CMK (cell line): ENCODE measurements around the gene TMBIM6.
"Not testable (repeated sequence)": the region's sequence is repeated elsewhere in the genome, so short reads cannot be mapped to it uniquely, and the experiment has no call there.

Experiments
- DNase-seq: peaks from one replicate; pipeline ENCODE4 v3.0.0-alpha.2; 2010; ENCODE audit warnings: low read depth

The TMBIM6 gene

GRCh38 chr12:49730050-49730449 is 11.3 kb upstream of the TMBIM6 start:
- no peak for DNase-seq

DNA sequence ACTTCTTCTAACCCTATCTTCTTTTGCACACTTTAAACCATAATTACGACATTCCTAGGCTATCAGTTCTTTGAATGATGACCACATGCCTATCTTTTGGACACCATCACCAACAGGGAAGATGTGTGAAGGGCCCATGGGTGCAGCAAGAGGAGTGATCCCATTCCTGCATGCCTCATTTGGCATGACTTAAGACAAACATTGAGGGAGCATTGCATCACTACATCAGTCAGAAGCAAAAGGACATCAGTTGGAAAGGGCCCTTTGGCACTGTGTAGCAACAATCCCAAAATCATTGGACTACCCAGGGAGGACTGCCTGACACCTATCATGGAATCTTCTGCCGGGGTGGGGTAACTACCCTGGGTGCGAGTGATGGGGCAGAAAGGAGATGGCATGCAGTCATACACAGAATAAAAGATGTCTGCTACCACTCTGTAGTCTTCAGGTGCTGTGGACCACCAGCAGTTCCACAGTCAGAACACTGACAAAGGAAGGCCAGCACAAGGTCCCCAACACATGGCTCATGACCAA is 10.7 kb upstream of the TMBIM6 start:
- DNase-seq, result no peak

- DNase-seq, result no peak
Observed at GRCh38 chr12:49733219-49734017, 7.9 kb upstream of the TMBIM6 start.

DNA sequence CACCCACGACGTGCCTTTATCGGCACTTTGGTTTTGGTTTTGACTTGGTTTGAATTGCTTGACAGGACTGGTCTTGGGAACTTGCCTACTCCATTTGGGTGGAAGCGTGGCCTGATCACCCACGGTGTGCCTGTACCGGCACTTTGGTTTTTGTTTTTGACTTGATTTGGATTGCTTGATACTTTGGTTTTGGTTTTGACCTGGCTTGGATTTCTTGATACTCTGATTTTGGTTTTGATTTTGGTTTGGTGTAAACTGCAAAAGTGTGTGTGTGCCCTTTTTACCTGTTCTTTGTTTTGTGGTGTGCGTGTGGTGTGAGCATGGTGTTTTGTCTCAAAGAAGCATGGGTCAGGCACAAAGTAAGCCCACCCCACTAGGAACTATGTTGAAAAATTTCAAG is 6.5 kb upstream of the TMBIM6 start:
- DNase-seq, result not testable (repeated sequence)

- DNase-seq, result not testable (repeated sequence)
Observed at GRCh38 chr12:49738721-49739120, 2.6 kb upstream of the TMBIM6 start.

GRCh38 chr12:49740277-49740676 is 1.1 kb upstream of the TMBIM6 start:
- DNase-seq, result not testable (repeated sequence)

DNA sequence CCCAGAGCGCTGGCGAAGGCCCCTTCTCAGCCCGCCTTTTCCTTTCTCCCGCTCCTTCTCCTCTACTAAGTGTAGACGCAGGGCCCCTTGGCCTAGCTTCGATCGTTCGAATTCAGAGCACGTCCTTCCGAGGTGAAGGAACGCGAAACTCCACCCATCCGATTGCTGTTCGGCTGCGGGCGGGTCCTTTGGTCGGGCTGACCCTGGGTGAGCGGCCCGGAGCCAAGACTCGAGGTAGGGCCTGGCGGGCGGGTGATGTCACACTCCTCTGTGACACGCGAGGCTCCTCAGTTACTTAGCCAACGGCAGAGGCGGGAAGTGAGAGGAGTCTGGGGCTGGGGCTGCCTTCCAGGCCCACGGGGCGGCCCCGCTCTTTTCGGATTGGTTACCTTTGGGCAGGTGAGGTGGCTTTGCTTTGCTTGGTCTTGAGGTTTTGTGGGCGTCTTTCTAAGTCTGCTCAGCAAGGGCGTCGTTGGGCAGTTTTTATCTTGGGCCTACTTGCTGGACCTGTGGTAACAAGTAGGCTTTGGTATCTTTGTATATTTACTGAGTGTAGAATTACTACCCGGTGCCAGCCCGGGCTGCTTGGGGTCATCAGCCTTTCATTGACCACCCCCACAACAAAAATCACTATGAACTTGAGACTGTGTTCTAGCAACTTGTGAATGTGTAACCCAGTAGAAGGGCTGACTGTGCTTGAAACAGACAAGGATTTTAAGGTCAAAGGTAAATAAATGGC is 694 bp downstream of the TMBIM6 start:
- DNase-seq, result peak; percentile 58

DNA sequence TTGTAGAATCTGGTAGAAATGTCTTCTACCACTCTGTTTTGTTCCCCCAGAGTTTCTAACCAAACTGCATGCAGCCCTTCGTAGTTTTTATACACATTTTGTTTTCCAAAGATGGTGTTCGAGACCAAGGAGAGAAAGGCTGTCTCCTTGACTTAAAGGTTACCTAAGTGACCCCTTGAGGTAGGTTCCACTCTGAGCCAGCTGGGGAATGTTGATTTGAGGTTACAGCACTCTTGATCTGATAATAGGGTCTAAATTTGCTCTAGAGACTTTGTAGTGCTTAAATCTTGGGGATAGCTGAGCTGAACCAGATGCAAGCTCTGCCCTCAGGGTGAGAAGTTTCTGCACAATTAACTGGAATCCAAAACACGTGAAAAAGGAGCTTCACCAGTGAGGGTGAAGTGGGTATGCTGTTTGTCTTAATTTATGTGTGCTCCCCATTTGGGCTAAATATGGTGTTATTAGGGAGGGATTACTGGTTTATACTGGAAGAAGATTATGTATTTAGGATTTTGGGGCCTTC is 3.1 kb downstream of the TMBIM6 start:
- DNase-seq, result no peak

GRCh38 chr12:49748306-49748705 is 6.9 kb downstream of the TMBIM6 start:
- DNase-seq, result no peak

DNA sequence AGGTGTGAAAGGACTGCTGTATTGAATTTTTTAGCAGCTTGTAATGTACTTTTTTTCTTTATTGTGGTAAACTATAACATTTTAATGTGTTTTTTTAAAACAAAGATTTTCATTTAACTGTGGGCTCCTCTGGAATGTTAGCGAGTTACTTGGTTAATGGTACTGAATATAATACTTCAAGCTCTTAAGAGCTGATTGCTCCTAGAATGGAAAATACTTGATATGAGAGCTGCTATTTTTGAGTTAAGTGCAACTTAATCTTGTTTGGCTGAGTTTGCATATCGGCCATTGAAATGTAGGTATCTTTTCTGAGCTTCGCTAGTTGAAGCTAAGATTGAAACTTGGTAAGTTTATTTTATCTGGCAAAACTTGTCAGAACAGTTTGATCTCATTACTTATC is 7.4 kb downstream of the TMBIM6 start:
- no peak for DNase-seq

DNA sequence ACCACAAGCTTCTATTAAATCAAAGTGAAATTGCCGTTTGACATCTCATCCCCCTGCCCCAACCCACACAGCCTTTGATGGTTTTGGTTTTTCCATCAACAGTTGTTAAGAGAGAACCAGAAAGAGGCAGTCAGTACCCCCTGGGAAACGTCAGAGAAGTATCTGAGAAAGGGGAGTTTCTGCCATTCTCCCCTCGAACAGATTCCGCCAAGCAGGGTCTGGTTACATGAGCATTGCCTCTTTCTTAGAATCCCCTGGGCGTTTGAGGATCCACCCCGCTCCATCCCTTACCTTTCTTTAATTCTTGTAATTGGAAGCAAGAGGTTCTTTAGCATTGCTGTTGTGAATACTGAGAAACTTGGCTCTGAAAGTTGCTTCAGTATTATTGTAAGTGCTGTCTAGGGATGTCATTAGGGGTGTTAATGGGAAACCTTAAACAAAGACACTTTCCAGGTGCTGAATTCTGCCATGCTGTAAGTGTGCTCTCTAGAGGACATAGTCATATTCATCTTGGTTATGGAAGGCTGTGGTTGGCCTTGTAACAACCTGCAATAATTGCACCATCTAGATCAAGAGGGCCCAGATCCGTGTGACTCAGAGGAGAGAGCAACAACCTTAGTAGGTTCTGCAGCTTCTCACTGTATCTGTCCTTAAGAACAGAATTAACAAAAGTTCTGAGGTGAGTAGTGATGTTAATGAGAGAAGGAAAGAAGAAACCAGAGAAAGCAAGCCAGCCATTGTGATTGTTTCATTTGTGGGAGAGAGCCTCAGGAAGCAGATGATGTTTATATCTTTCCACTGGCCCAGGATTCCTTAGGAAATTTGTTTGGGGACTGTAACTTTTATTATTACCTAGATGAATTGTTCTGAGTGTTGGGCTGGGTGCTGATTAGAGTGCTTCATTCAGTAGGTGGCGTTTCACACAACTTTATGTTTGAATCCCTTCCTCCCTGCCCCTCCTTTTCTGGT is 9.0 kb downstream of the TMBIM6 start:
- no peak for DNase-seq

- DNase-seq, result no peak
Observed at GRCh38 chr12:49750996-49751393, 9.6 kb downstream of the TMBIM6 start.

DNA sequence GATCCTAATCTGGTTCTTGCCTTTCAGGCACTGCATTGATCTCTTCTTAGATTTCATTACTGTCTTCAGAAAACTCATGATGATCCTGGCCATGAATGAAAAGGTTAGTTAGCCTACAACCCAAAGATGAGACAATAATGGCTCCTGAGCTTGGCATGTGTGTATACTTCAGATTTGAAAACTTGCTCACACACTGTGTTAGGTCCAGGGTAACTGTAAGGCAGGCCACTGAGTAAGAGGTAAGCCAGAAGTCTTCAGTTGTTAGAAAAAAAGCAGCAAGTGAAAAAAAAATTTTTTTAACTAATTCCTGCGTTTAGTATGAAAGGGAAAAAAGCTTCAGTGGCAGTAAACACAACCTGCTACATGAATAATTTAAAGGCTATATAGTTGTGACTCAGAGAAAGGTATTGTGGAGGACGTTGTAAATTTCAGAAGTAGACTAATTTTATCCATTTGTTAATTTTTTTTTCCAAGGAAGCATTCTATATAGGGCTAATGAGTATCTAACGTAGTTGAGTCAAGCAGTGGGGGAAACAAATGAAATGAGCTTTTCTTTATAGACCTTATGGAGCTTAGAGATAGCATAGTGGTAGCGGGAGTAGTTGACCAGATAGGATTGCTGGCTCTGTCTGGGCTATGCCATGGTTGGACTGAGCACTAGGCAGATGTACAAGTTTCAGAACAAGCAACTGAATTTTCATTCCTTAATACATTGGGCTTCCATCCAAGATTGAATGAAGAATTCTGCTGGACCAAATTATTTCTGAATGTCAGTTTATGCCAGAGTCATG is 20.5 kb downstream of the TMBIM6 start:
- DNase-seq, result no peak

DNA sequence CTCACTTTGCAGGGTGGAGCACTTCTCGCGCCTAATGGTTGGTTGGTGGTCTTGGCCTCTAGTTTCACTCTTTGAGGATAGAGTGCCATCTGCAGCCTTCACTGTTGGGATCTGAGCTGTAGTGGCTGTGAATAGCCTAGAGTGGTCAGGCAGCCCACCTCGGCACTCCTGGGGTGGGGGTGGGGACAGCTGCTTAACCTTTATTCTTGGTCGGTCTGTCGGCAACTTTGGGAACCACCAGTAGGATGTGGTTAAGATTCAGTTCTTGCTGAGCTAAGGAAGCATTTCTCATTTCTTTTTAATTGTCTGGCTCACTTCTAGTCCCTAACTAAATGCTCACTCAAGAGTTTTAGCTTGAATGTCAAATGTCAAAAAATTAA is 21.1 kb downstream of the TMBIM6 start:
- DNase-seq, result no peak

DNA sequence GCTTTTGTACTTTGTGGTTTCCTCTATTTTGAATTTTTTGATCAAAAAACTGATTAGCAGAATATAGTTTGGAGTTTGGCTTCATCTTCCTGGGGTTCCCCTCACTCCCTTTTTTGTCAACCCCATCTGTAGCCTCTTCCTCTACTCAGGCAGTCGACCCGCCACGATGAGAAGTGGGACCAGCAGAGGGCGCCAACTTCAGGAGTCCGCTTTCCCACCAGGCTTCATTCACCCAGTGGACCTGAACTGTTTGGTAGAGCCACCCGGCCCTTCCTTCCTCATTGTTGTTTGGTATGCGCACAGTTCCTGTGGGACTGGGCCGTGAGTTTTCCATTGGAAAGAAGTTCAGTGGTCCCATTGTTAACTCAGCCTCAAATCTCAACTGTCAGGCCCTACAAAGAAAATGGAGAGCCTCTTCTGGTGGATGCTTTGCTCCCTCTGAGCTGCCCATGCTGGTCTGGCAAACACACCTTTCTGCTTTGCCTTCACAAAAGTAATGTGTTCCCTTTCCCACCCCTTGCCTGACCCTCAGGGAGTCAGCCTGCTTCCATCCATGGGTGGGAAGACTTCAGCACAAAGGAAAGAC is 21.7 kb downstream of the TMBIM6 start:
- peak; percentile 68 for DNase-seq

DNA sequence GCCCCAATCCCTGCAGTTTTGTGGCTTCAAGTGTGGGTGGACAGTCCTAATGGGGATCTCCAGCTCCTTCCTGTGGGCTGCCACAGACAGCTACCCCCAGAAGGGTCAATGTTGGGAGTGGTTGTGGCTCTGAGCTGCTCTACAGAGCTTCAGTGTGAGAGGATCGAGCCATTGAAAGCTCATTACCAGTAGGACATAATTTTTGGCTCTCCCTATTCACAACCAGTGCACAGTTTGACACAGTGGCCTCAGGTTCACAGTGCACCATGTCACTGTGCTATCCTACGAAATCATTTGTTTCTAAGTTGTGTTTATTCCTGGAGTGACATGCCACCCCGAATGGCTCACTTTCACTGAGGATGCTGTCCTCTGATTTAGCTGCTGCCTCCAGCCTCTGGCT is 22.8 kb downstream of the TMBIM6 start:
- no peak for DNase-seq

- DNase-seq, result no peak
Observed at GRCh38 chr12:49766115-49766455, 24.7 kb downstream of the TMBIM6 start.

DNA sequence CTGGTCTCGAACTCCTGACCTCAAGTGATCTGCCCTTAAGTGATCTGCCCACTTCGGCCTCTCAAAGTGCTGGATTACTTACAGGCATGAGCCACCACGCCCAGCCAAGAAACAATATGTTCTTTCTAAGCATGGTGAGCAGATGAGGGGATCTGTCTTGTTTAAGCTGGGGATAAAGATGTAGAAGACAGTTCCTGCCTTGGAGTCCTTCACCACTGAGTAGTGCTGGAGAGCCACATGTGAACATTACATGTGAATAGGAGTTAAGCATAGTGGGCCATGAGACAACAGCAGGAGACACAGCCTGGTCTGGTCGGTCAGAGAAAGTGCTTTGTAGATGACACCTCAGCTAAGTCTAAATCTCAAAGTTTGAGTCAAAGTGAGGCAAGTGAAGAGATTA is 26.0 kb downstream of the TMBIM6 start:
- DNase-seq, result no peak

GRCh38 chr12:49773102-49773501 is 31.7 kb downstream of the TMBIM6 start:
- DNase-seq, result not testable (repeated sequence)

GRCh38 chr12:49776413-49776812 is 35.1 kb downstream of the TMBIM6 start:
- DNase-seq, result no peak

- no peak for DNase-seq
Observed at GRCh38 chr12:49776858-49777257, 35.5 kb downstream of the TMBIM6 start.
